C1 segment of cervical spinal cord (tissue), 14 donors: Measurements from ENCODE around the gene ZNF407.
A peak's percentile ranks its signal among the peaks of the same experiment; 100 is the strongest.

Experiments
- DNase-seq, 14 donors: peaks; one replicate each; lab custom pipeline; 2025; lab: John Stamatoyannopoulos, UW

ZNF407 gene

GRCh38 chr18:74631212-74631611 is 33.5 kb downstream of the ZNF407 start:
- no peak for DNase-seq

DNA sequence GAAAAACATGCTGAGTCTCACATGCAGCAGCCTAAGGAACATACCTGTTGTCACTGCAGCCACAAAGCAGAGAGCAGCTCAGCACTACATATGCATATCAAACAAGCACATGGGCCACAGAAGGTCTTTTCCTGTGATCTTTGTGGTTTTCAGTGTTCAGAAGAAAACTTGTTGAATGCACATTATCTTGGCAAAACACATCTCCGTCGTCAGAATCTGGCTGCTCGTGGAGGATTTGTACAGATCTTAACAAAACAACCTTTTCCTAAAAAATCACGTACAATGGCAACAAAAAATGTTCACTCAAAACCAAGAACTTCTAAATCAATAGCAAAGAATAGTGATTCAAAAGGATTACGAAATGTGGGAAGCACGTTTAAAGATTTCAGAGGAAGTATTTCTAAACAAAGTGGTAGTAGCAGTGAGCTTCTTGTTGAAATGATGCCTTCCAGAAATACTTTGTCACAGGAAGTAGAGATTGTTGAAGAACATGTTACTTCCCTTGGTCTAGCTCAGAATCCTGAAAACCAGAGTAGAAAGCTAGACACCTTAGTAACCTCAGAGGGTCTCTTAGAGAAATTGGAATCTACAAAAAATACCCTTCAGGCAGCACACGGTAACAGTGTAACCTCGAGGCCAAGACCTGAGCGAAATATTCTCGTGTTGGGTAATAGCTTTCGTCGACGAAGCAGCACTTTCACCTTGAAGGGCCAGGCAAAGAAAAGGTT is 34.1 kb downstream of the ZNF407 start:
- no peak for DNase-seq

DNA sequence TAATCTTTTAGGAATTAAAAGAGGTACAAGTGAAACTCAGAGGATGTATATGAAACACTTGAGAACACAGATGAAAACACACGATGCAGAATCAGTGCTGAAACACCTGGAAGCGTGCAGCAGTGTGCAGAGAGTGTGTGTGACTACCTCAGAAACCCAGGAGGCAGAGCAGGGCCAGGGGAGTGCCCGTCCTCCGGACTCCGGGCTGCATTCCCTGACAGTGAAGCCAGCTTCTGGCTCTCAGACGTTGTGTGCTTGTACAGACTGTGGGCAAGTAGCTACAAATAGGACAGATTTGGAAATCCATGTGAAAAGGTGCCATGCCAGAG is 34.6 kb downstream of the ZNF407 start:
- no peak for DNase-seq

- no peak for DNase-seq
Observed at GRCh38 chr18:74632856-74633255, 35.2 kb downstream of the ZNF407 start.

DNA sequence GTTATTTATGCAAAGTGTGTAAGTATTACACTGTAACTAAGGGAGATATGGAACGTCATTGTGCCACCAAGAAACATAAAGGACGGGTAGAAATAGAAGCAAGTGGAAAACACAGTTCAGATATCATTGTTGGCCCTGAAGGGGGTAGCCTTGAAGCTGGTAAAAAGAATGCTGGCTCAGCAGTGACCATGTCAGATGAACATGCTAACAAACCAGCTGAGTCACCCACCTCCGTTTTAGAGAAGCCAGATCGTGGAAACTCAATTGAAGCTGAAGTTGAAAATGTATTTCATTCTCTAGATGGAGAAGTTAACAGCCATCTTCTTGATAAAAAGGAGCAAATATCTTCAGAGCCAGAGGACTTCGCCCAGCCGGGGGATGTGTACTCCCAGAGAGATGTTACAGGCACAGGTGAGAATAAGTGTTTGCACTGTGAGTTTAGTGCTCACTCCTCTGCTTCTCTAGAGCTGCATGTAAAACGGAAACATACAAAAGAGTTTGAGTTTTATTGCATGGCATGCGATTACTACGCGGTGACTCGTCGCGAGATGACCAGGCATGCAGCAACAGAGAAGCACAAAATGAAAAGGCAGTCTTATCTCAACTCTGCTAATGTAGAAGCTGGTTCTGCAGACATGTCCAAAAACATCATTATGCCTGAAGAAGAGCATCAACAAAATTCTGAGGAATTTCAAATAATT is 36.1 kb downstream of the ZNF407 start:
- no peak for DNase-seq

GRCh38 chr18:74635224-74635975 is 37.7 kb downstream of the ZNF407 start:
- DNase-seq, result no peak

DNA sequence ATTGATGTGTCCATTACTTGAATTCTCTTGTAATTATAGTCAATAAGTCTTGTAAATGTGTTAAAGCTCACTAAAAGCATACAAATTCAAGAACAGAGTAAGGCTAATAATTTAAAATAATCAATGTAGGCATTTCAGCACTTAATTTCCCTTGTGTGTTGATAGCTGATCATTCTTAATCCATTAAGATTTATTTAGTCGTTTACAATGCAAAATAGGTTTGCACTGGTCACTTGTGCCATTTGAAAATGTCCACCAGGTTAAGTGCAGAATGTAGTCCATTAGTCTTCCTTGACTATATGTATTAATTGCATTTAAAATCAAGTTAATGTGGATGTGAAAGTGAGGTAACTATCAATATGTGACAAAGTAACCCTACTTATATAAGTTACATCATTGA is 39.4 kb downstream of the ZNF407 start:
- no peak for DNase-seq

DNA sequence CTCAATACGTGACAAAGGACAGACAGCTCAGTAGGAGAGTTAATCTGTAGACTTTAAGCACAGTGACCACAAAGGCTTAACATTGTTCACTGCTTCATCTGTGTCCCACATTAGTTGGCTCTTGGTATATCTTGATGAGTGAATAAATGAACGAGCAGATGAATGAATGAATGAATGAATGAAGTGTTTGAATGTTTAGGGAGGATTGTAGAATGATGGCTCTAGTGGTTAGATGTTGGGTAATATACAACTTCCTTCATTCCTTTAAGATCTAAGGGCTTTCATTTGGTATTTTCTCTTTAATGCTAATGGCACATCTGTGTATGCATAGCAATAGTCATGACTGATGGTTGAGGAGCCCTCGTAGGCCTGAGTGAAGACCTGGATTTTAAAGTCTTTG is 40.5 kb downstream of the ZNF407 start:
- no peak for DNase-seq

DNA sequence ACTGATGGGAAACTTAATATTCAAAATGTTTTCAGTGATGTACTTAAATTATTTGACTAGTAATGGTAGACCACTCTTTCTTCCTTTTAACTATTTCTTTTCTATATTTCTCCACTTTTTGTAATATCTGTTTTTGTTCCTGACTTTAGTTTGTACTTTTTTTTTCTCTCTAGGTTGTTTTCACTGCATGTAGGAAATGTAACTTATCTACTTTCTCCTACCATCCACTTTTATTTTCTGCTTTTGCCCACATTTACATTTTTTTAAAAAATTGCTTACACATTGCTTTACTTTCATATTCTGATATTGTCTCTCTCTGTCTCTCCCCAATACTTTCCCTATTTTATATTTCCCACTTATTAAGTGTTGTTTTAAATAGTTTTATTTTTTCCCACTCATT is 47.0 kb downstream of the ZNF407 start:
- DNase-seq, result no peak

GRCh38 chr18:74645679-74646078 is 48.0 kb downstream of the ZNF407 start:
- no peak for DNase-seq

DNA sequence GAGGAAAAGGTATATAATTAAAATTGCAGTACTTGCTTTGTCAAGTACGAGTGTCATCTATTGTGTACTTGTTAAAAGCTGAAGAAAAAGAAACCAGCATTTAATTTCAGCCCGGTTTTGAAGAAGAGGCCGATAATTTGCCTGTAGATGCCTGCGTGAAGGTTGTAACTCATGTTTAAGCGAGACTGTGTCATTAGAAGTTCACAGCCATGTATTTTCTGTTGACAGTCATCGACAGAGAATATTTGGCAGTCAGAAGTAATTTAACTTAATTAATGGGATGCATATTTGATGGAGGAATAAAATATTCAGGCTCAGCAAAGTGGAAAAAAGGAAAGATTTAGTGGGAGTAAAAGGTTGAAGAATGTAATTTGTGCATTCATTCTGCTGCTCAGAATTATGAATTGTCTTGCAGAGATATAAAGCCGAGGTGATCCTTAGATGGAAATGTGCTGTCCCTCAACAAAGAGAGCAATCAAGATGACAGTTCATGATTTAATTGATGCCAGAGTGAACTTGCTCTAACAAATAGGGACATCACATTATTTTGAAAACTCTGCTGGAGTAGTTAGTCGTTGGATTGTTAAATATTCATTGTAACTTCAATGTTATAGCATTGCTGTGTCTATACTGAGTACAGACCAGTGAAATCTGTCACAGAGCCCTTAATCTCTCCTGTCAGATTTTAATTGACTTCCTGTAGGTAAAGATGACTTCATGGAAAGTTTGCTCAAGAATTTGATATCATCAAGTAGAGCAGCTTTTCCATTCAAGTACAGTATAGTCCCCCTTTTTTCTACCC is 53.9 kb downstream of the ZNF407 start:
- no peak for DNase-seq

- peak in 1 of 14 donors; percentile 4 for DNase-seq
Observed at GRCh38 chr18:74652392-74652988, 54.8 kb downstream of the ZNF407 start.

- no peak for DNase-seq
Observed at GRCh38 chr18:74654638-74655037, 57.0 kb downstream of the ZNF407 start.

DNA sequence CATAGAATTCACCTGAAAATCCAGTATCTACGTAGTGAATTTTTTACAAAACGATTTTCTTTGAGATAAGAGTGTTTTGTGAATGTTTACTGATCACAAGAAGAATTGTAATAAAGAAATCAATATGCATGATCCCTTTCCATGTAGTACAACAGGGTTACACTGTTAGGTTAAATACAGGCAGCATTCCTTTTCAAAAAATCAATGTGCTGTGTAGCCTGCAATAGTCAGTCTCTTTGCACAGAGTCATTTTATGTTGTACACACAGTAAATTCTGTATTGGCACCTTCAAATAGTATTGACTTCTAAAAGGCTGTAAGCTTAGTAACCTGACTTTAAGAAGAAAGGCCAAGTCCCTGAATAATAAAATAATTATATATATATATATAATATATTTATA is 63.3 kb downstream of the ZNF407 start:
- DNase-seq, result no peak

GRCh38 chr18:74661691-74662090 is 64.0 kb downstream of the ZNF407 start:
- DNase-seq, result no peak

DNA sequence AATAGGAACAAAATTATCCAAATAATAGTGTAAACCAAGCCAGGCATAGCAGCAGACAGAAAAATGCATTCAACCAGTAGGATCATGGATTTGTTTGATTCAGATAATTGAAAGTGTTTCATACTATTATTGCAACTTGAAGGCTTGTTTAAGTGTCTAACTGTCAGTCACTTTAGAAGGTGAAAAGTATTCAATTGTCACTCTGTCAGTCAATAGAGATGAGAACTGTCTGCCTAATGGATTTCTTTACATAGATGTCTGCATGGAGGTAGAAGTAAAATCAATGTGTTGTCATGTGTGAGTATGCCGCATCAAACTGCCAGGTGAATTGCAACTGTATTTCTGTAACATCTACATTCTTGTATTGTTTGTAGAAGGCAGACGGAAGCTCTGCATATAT is 65.0 kb downstream of the ZNF407 start:
- DNase-seq, result no peak

DNA sequence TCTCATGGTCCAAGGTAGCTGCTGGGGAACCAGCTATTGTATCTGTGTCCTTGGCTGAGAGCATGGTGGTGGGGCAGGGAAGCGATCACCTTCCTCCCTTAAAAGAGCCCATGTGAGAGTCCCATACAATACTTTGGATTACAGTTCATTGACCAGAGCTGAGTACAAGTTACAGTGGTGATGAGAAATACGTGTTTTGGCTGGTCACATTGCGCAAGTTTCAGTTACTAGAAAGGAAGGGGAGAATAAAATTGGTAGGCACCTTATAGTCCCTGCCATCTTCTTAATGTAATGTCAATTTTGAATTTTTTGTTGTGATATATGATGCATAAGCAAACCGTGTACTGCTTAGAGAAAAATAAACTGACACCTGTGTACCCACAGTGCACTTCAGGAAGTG is 67.7 kb downstream of the ZNF407 start:
- DNase-seq, result no peak

- no peak for DNase-seq
Observed at GRCh38 chr18:74665905-74666304, 68.2 kb downstream of the ZNF407 start.

- no peak for DNase-seq
Observed at GRCh38 chr18:74669136-74669798, 71.6 kb downstream of the ZNF407 start.

- DNase-seq, result no peak
Observed at GRCh38 chr18:74672371-74672770, 74.7 kb downstream of the ZNF407 start.

DNA sequence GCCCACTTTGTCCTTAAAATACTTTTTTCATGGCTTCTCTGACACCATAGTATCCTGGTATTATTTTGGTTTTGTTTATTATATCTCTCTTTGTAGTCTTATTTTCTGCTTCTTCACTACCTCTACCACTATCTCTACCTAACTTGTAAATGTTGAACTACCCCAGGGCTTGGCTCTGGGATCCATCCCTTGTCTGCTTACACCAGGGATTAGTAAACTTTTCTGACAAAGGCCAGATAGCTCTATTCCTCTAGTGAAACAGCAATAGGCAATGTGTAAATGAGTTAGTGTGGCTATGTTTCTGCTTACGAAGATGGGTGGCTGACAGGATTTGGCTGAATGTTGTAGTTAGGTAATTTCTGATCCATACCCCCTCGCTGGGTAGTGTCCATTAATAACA is 76.8 kb downstream of the ZNF407 start:
- DNase-seq, result no peak
